Measurements from ENCODE around the gene TAS1R2.

Gene TAS1R2

DNA sequence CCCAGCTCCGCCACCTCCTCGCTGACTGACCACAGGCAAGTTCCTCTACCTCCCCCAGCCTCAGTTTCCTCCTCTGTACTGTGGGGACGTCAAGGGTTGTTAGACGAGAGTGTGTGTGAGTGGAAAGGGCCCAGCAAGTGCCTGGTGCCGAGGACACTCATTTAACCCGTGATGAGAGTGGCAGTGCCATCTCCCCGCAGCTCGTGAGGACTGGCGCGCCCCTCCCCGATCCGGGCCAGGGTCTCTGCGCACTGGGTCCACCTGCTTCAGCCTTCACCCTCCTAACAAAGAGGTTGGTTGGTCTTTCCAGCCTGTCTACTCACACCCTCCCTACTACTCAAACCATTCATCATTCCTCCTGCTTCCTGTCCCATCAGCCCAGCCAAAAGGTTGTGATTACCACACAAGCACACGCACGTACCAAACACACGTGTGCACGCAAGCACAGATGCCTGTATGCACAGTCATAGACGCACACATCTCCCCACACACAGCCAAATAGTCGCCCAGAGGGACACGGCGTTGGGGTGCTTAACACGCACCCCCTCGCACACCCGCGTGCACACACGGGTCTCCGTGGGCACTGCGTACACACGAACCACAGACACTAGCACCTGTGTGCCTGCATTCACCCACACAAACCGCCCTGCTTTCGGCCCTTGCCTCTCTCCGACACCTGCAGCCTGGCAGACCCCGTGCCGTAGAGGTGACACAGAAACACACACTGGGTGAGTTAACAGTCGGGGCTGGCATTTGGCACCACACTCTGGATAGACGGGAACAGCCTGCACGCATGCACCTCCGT lies 39.3 kb downstream of the TAS1R2 start:
- no peak for DNase-seq (ENCODE audit: low spot score)

GRCh38 chr1:18819203-18819602 lies 40.3 kb downstream of the TAS1R2 start:
- no peak for DNase-seq (ENCODE audit: low spot score)

DNA sequence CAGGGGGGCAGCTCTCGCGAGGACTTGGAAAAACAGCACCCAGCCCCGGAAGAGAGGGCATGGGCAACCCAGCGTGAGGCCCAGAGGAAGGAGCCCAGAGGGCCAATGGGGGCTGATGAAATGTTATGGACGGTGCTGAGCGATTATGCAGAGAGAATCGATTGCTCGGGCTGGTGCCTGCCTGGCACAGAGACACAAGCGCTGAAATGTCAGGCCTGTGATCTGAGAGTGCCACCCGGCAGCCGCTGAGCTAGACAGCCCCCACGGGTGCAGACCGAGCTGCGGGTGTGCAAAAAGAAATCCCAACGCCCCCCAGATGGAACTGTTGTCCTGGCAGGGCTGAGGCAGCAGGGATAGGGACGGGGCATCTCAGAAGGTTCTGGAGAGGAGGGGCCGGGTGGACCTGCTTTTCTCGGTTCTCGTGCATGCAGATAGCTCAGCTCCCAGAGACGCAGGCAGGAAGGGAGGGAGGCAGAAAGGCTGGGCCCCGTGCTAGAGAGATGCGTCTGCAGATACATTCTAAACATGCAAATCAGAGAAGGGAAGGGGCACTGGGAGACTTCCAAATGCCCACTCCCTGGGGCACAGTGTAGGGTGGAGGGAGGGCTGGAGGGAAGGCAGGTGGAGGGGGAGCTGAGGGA lies 41.5 kb downstream of the TAS1R2 start:
- DNase-seq (ENCODE audit: low spot score): no peak

GRCh38 chr1:18817316-18817715 lies 42.1 kb downstream of the TAS1R2 start:
- DNase-seq (ENCODE audit: low spot score): no peak

DNA sequence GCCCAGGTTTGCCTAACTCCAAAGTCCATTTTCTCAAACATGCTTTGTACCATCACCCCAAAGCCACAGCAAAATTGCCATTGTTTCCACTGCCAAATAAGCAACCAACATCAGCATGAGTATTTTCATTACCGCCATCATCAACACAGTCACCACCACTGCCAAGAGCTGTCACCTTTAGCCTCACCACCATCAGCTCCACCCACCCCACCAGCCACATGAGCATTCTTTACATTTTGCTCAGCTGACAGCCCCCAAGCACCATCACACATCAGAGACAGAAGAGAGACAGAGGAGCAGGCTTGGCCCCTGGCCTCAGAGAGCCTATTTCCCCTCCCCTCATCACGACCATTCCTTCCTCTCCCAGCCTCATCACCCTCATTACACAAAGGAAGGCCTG lies 42.7 kb downstream of the TAS1R2 start:
- DNase-seq (ENCODE audit: low spot score): no peak

GRCh38 chr1:18814874-18815531 lies 44.5 kb downstream of the TAS1R2 start:
- no peak for DNase-seq (ENCODE audit: low spot score)

GRCh38 chr1:18814425-18814824 lies 45.0 kb downstream of the TAS1R2 start:
- DNase-seq (ENCODE audit: low spot score): no peak

DNA sequence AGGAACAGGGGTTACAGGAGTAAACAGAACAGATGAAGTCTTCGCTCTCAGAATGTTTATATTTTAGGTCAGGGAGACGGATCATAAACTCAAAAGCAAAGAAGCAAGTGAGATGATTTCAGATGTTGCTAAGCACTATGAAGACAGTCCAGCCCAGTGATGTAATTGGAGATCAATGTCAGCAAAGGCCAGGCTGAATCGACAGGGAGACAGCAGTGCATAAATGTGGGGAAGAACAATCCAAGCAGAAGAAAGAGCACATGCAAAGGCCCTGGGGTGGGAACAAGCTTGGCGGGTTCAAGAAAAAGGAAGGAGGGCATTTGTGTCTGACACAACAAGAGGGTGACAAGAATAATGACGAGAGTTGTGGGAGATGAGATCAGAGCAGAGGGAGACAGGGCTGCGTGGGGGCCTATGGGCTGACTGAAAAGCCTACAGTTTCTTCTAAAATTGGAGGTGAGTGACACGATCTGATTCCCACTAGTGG lies 47.0 kb downstream of the TAS1R2 start:
- no peak for DNase-seq (ENCODE audit: low spot score)

DNA sequence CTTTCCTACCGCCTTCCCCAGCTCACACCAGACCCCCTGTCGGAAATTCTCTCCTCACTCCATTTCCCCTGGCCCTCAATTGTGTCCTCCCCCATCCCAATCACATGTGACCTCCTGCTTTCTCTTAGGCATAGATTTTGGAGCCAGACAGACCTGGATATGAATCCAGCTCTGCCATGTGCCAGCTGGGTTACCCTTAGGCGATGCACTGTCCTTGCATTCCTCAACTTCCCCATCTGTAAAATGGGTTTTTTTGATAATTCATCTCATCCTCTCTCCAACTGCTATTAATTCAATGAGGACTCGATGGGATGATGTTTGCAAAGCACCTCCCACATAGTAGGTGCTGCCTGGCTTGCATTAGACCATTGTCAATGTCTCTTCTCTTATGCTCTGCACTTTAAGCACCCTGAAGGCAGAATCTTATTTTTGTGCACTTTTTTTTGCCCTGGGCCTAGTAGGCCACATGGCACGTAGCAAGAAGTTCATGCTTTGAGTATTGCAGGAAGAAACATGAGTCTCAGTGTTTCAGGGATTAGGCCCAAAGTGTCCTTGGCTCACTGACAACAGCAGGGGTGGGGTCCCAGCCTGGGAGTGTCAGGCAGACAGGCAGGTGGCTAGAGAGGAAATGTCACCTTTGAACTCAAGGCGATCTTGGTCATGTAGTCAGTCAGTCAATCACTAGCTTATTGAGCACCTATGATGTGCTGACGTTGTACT lies 47.6 kb downstream of the TAS1R2 start:
- no peak for DNase-seq (ENCODE audit: low spot score)

DNA sequence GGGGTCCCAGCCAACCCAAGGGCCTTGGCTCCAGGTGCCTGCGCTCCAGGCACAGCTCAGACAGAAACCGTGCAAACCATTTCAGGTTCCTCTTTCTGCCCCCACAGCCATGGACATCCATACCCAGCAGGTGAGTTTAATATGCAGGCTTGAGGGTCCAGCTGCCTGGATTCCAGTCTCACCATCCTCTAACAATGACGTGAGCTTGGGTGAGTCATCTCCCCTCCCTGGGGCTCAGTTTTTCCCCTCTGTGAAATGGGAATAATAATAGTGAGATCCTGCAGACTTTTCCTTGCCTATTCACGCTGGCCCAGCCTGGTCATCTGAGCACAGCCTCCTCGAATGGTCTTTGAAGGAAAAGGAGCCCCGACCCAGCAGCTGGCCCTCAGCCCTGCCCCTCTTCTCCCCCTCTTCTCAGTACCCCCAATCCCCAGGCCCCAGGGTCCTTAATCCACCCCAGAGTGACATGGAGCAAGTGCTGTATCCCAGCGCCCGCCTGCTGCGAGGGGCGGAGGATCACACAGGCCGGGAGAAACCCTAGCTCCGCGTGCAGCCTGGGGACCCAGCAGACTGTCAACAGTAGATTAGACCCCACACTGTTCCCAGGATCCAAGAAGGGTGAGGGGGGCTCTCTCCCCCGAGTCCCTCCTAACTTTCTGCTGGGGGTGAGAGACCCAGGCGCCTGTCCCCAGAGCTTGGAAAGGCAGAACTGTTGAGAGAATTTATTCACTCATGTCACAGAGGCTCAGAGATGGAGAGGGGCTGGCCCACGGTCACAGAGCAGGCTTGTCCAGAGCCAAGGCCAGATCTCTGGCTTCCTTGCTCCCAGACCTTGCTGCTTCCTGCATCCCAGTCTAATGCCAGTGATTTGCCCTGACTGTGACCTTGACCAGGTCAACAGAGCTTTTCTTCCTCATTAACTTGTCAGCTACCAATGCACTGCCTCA lies 49.2 kb downstream of the TAS1R2 start:
- DNase-seq (ENCODE audit: low spot score): no peak

- DNase-seq (ENCODE audit: low spot score): no peak
Observed at GRCh38 chr1:18808550-18808949, 50.9 kb downstream of the TAS1R2 start.

- no peak for DNase-seq (ENCODE audit: low spot score)
Observed at GRCh38 chr1:18807334-18808063, 52.0 kb downstream of the TAS1R2 start.

GRCh38 chr1:18805925-18806849 lies 53.3 kb downstream of the TAS1R2 start:
- no peak for DNase-seq (ENCODE audit: low spot score)

DNA sequence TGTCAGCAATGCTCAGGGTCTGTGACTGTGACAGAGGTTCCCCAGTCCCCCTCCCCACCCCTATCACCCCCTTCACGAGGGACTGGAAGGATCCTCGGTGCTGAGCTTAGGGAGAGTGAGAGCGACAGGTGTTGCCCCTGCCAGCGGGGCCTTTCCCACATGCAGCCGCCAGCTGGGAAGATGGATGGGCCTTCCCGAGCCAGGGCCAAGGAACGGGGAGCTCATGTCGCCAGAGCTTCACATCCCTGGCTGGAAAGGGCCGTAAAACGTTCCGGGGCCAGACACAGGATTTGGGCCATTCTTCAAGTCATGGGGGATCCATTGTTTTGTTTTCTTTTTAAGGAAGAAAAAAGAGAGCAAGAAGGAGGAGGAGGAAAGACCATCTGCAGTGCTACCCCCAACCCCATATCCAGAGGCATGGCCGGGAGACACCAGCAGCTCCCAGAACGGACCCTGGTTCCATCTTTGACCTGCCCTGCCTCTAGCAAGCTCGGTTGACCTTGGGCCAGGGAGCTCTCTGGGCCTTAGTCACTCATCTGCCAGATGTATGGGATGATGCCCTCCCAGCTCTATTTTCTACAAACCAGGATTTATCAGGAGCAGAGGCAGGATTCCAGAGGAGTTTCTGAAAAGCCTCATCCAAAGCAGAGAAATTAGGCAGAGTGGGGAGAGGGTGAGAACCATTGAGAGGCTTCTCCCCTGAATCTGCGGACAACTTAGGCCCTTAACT lies 54.1 kb downstream of the TAS1R2 start:
- no peak for DNase-seq (ENCODE audit: low spot score)

GRCh38 chr1:18803851-18804250 lies 55.6 kb downstream of the TAS1R2 start:
- no peak for DNase-seq (ENCODE audit: low spot score)

- DNase-seq (ENCODE audit: low spot score): no peak
Observed at GRCh38 chr1:18803151-18803791, 56.2 kb downstream of the TAS1R2 start.

- DNase-seq (ENCODE audit: low spot score): no peak
Observed at GRCh38 chr1:18802231-18802630, 57.2 kb downstream of the TAS1R2 start.

GRCh38 chr1:18800258-18800657 lies 59.2 kb downstream of the TAS1R2 start:
- no peak for DNase-seq (ENCODE audit: low spot score)
